OCI-LY7 (cell line): ENCODE measurements around the gene NMT1. TPM values are rescaled to one million over a fixed set of nuclear protein-coding genes. Genes with fewer than 3 reads are reported as not detected.
"Not testable (repeated sequence)": the region's sequence is repeated elsewhere in the genome, so short reads cannot be mapped to it uniquely, and the experiment has no call there.

ENCODE experiments used
- BruUV-seq: library from RNA; stranded (reverse); fragments of 400-500 nt; replicated peaks from 2 replicates; lab custom pipeline; 2021; lab: Mats Ljungman, UMichigan
- CTCF ChIA-PET: fragments of 300-600 bp; sonication (Branson Sonifier 250); formaldehyde crosslinking; loops from one replicate; lab custom pipeline; 2022; ENCODE audit warnings: antibody characterized with exemption; ENCODE audit not compliant: unreplicated experiment; lab: Charles Lee
- POLR2A ChIA-PET: fragments of 300-600 bp; sonication (Branson Sonifier 250); formaldehyde crosslinking; loops from one replicate; lab custom pipeline; 2022; ENCODE audit warnings: antibody characterized with exemption; lab: Charles Lee
- DNase-seq: peaks from one replicate; pipeline ENCODE4 v3.0.0-alpha.2; 2015; ENCODE audit warnings: low spot score
- H2AFZ ChIP-seq: fragments of 200-600 bp; sonication (generic), shearing (Covaris generic); 2 replicates; pipeline ENCODE4 v1.6.1; 2014; ENCODE audit warnings: mild to moderate bottlenecking, antibody characterized with exemption, low read length, moderate library complexity
- H3K27ac ChIP-seq: fragments of 200-600 bp; sonication (generic); 2 replicates; pipeline ENCODE4 v1.5.1; 2014; ENCODE audit warnings: mixed run types, low read depth, mild to moderate bottlenecking, moderate library complexity, low read length, inconsistent platforms; ENCODE audit not compliant: poor library complexity, severe bottlenecking
- H3K36me3 ChIP-seq: fragments of 200-600 bp; sonication (generic); 2 replicates; pipeline ENCODE4 v1.6.1; 2014; ENCODE audit warnings: mild to moderate bottlenecking, antibody characterized with exemption, low read length, moderate library complexity, mixed read lengths; ENCODE audit not compliant: insufficient read depth
- H3K4me1 ChIP-seq: fragments of 200-600 bp; sonication (generic); 2 replicates; pipeline ENCODE4 v1.5.1; 2014; ENCODE audit warnings: mild to moderate bottlenecking, low read length; ENCODE audit not compliant: insufficient read depth, poor library complexity, severe bottlenecking
- H3K4me2 ChIP-seq: fragments of 200-600 bp; sonication (generic); 2 replicates; pipeline ENCODE4 v1.6.1; 2014; ENCODE audit warnings: mild to moderate bottlenecking, low read length
- H3K4me3 ChIP-seq: fragments of 200-600 bp; sonication (generic); 2 replicates; pipeline ENCODE4 v1.5.1; 2014; ENCODE audit warnings: mild to moderate bottlenecking, low read depth, low read length; ENCODE audit not compliant: poor library complexity, severe bottlenecking
- H3K79me2 ChIP-seq: fragments of 200-600 bp; sonication (generic); 2 replicates; pipeline ENCODE4 v1.6.1; 2016; ENCODE audit warnings: low read depth, mild to moderate bottlenecking, low read length, moderate library complexity, mixed read lengths; ENCODE audit not compliant: insufficient read depth
- H3K9me2 ChIP-seq: fragments of 200-600 bp; sonication (generic); 2 replicates; pipeline ENCODE4 v1.6.1; 2016; ENCODE audit warnings: mild to moderate bottlenecking, low read length, mixed read lengths; ENCODE audit not compliant: insufficient read depth
- H3K9me3 ChIP-seq: fragments of 200-600 bp; sonication (generic); 2 replicates; pipeline ENCODE4 v1.6.1; 2014; ENCODE audit warnings: mild to moderate bottlenecking, mixed run types, low read length, mixed read lengths
- H4K20me1 ChIP-seq: fragments of 200-600 bp; sonication (generic); 2 replicates; pipeline ENCODE4 v1.6.1; 2014; ENCODE audit warnings: mild to moderate bottlenecking, antibody characterized with exemption, low read length, moderate library complexity, mixed read lengths; ENCODE audit not compliant: insufficient read depth
- CTCF ChIP-seq: fragments of 200-600 bp; sonication (generic); conservative IDR thresholded peaks from 2 replicates; pipeline ENCODE4 v1.5.1; 2014; ENCODE audit warnings: mild to moderate bottlenecking, antibody characterized with exemption, low read length, moderate library complexity, mixed read lengths
- EZH2phosphoT487 ChIP-seq: fragments of 200-600 bp; sonication (generic); IDR thresholded peaks from 2 replicates; pipeline ENCODE4 v1.6.1; 2018; ENCODE audit warnings: low read depth, borderline replicate concordance, mild to moderate bottlenecking, mixed run types, antibody characterized with exemption, low read length, moderate library complexity, mixed read lengths
- intact Hi-C: fragments of 100-400 bp; cut with micrococcal nuclease; formaldehyde crosslinking; loops from one replicate; pipeline ENCODE4 v1.10.0; 2022; ENCODE audit not compliant: unreplicated experiment
- total RNA-seq, 2 experiments: library from RNA; depleted of rRNA in 1 of 2; stranded (reverse); fragments of >200 nt in 1 of 2; shearing (Covaris generic) in 1 of 2; gene quantifications; 2 replicates each; pipeline ENCODE4 v1.2.3, GENCODE V29; 2014 to 2022

The NMT1 gene
- total RNA-seq, 2 experiments from 2014 or later, result 82.3 to 134 TPM

DNA sequence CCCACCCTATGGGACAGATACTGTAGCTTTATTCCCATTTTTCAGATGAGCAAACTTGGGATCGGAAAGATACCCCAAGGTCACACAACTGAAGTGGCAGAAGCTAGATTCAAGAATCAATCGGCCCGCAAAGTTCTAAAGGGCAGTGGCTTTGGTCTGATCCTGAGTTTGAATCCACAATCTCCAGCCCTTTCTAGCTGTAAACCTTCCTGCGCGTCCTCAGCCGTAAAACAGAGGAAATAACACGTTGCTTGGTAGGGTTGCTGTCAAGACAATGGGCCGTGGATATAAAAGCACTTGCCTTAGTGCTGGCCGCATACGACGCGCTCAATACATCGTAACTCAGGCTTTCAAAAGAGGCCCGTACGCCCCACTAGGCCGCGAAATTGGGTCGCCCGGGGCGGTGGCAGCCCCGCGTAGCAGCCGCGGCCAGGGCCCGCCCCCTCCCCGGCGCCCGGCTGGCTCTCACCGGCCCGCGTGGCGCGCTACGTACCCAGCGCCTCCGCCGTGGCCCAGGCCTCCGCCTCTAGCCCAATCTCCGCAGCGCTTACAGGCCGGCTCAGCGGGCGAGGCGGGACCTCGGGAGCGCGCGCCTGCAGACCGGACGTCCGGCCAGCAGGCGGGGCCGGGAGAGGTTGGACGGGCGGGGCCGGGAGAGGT is 9.9 kb upstream of the NMT1 start, which contains the start of gene DCAKD:
Gene DCAKD (minus strand): TSS at position 573 of the 660 bp plus-strand sequence. CDS start 16,747 bp downstream, outside the sequence.
- ChIA-PET POLR2A (interaction anchor here (1.0 to 2.6 kb wide), 2 partner anchors 11 to 15 kb away, joined by 6 to 21 read pairs; partner anchors contain the start of gene NMT1), CTCF (interaction anchor here (0.6 to 1.2 kb wide), 3 partner anchors 10 to 84 kb away, joined by 3 read pairs; partner anchors contain the start of genes ACBD4, C1QL1 and NMT1)
- H3K9me2 ChIP-seq, result no peaks in the 10 kb centered on the region
- H3K36me3 ChIP-seq, result 0 out of 2 replicates have a peak, but pooled peaks cover 5% of the 10 kb centered on the region
- no peaks in the 10 kb centered on the region for H3K9me3 ChIP-seq
- H2AFZ ChIP-seq, result peak within 1 kb of the TSS; percentile 62
- H3K4me3 ChIP-seq, result peak within 1 kb of the TSS; percentile 79
- intact Hi-C loops, result no loop called here
- BruUV-seq, result no TSS peak
- DNase-seq, result peak; percentile 97
- H3K79me2 ChIP-seq, result peaks cover 36% of the 10 kb centered on the region
- peak within 1 kb of the TSS; percentile 84 for H3K4me2 ChIP-seq
- H3K27ac ChIP-seq, result peak within 1 kb of the TSS; percentile 92
- peaks cover 19% of the 10 kb centered on the region for H3K4me1 ChIP-seq
- no peaks in the 10 kb centered on the region for H4K20me1 ChIP-seq
- no peak for TF ChIP-seq EZH2phosphoT487
- TF ChIP-seq CTCF, result no peak

DNA sequence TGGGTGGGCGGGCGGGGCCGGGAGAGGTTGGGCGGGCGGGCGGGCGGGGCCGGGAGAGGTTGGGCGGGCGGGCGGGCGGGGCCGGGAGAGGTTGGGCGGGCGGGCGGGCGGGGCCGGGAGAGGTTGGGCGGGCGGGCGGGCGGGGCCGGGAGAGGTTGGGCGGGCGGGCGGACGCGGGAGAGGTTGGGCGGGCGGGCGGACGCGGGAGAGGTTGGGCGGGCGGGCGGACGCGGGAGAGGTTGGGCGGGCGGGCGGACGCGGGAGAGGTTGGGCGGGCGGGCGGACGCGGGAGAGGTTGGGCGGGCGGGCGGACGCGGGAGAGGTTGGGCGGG is 9.4 kb upstream of the NMT1 start:
- H4K20me1 ChIP-seq, CTCF ChIA-PET, H3K36me3 ChIP-seq, H3K9me2 ChIP-seq, DNase-seq, intact Hi-C loops, H3K9me3 ChIP-seq, H2AFZ ChIP-seq, BruUV-seq: not testable (repeated sequence)
- H3K4me1 ChIP-seq, result peaks cover 19% of the 10 kb centered on the region
- H3K27ac ChIP-seq, result peak overlapping the region; percentile 92
- H3K4me3 ChIP-seq, result peak overlapping the region; percentile 73
- POLR2A ChIA-PET, result interaction anchor here (1.0 kb wide), 1 partner anchor 14 kb away, joined by 6 read pairs; no protein-coding TSS in a partner anchor
- peaks cover 36% of the 10 kb centered on the region for H3K79me2 ChIP-seq
- H3K4me2 ChIP-seq, result 0 out of 2 replicates have a peak overlapping the region, but pooled peaks have one; percentile 80

DNA sequence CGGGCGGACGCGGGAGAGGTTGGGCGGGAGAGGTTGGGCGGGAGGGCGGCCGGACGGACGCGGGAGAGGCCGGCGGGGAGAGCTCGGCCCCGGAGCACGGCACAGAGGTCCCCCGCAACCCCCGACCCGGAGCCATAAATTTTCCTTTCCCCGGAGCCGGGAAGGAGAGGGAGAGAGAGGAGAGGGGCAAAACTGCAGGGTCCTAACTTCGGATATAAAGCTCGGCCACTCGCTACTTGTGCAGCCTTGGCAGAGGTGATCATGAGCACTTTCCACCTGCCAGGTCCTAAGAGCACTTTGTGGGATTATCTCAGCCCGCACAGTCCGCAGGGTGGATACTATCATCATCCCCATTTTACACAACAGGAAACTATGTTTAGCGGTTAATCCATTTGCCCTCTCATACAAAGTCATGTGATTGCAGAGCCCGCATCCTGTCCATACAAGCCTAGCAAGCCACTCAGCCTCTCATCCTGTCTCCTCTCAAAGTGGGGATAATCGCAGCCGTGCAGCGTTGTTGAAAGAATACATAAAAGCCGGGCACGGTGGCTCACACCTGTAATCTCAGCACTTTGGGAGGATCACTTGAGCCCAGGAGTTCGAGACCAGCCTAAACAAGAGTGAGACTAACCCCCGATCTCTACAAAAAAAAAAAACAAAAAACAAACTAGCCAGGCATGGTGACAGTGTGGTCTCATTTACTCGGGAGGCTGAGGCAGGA is 8.9 kb upstream of the NMT1 start:
- peaks cover 32% of the 10 kb centered on the region for H3K79me2 ChIP-seq
- peak overlapping the region; percentile 73 for H3K4me3 ChIP-seq
- peak overlapping the region; percentile 80 for H3K4me2 ChIP-seq
- H3K9me2 ChIP-seq, result no peaks in the 10 kb centered on the region
- TF ChIP-seq EZH2phosphoT487 (no peak), CTCF (no peak)
- H3K9me3 ChIP-seq, result no peaks in the 10 kb centered on the region
- peak; percentile 82 for DNase-seq
- H3K36me3 ChIP-seq, result 0 out of 2 replicates have a peak, but pooled peaks cover 5% of the 10 kb centered on the region
- H3K4me1 ChIP-seq, result peaks cover 19% of the 10 kb centered on the region
- H3K27ac ChIP-seq, result peak overlapping the region; percentile 92
- ChIA-PET CTCF (no interaction called here), POLR2A (interaction anchor here (0.7 to 1.0 kb wide), 3 partner anchors 14 to 172 kb away, joined by 5 to 7 read pairs (median 6); no protein-coding TSS in a partner anchor)
- H2AFZ ChIP-seq, result peak overlapping the region; percentile 62
- BruUV-seq, result TSS peak; percentile 76
- intact Hi-C loops, result no loop called here
- no peaks in the 10 kb centered on the region for H4K20me1 ChIP-seq
